HepG2 (cell line): ENCODE results near the gene QDPR. TPM values are rescaled to one million over a fixed set of nuclear protein-coding genes. Genes with fewer than 3 reads are reported as not detected.

Experiments used
- ATAC-seq: fragments of 200-7000 bp; cut with Tn5 transposase; 3 replicates; pipeline ENCODE4 v1.9.1; 2020; ENCODE audit warnings: mild to moderate bottlenecking, moderate library complexity
- BruUV-seq: library from RNA; stranded (reverse); fragments of 400-500 nt; replicated peaks from 2 replicates; lab custom pipeline; 2021; lab: Mats Ljungman, UMichigan
- CTCF ChIA-PET: fragments of 300-600 bp; formaldehyde crosslinking; extraction: SDS; loops from one replicate; lab custom pipeline; 2021; ENCODE audit warnings: low total read pairs, inconsistent platforms, low intra/inter-chr PET ratio; lab: Yijun Ruan, JAX
- POLR2A ChIA-PET: fragments of 350-600 bp; sonication (Branson Sonifier 250); formaldehyde crosslinking; loops from one replicate; lab custom pipeline; 2020; ENCODE audit warnings: antibody characterized with exemption, inconsistent platforms; lab: Yijun Ruan, JAX
- DNase-seq: peaks from one replicate; pipeline ENCODE4 v3.0.0-alpha.2; 2015; ENCODE audit warnings: low spot score
- FAIRE-seq: peaks from 3 replicates; lab custom pipeline; 2011; peaks lifted over from hg19 to GRCh38; lab: Jason Lieb, UNC
- H2AFZ ChIP-seq: one replicate; pipeline ENCODE4 v1.6.1; 2011; ENCODE audit warnings: low read length, inconsistent platforms
- H3K27ac ChIP-seq: fragments of 300-600 bp; 3 replicates; pipeline ENCODE4 v1.8.0; 2011; ENCODE audit warnings: mixed run types, mild to moderate bottlenecking, mixed read lengths, low read length, inconsistent platforms; ENCODE audit not compliant: insufficient read depth; ENCODE audit errors: extremely low read length
- H3K27me3 ChIP-seq, 2 experiments: fragments of 200-600 bp in 1 of 2; 2 replicates in 1 of 2; 3 replicates in 1 of 2; pipeline versions ENCODE4 v1.6.0 to v1.8.0; 2011; ENCODE audit warnings: low read length in 2 of 2, mild to moderate bottlenecking in 2 of 2, moderate library complexity in 2 of 2, inconsistent platforms in 1 of 2; ENCODE audit not compliant: insufficient read depth in 2 of 2, control insufficient read depth in 1 of 2
- H3K36me3 ChIP-seq, 2 experiments: fragments of 200-600 bp in 1 of 2; replicated peaks in 1 of 2; 2 replicates in 1 of 2; 3 replicates in 1 of 2; pipeline versions ENCODE4 v1.5.1 to v1.8.0; 2011; ENCODE audit warnings: low read length in 2 of 2, inconsistent platforms in 1 of 2; ENCODE audit not compliant: insufficient read depth in 2 of 2, control insufficient read depth in 1 of 2
- H3K4me1 ChIP-seq: 2 replicates; pipeline ENCODE4 v1.5.1; 2012; ENCODE audit warnings: low read length, inconsistent platforms; ENCODE audit not compliant: insufficient read depth
- H3K4me2 ChIP-seq: 2 replicates; pipeline ENCODE4 v1.6.0; 2011; ENCODE audit warnings: low read depth, low read length, inconsistent platforms
- H3K4me3 ChIP-seq, 3 experiments: fragments of 200-600 bp in 1 of 3; sonication (generic), shearing (Covaris generic) in 1 of 3; replicated peaks in 1 of 3; 2 replicates each; pipeline ENCODE4 v1.5.1; 2011 to 2016; ENCODE audit warnings: low read length in 3 of 3, inconsistent platforms in 2 of 3, low read depth in 2 of 3, mild to moderate bottlenecking in 2 of 3, control low read depth in 1 of 3, mixed read lengths in 1 of 3; ENCODE audit not compliant: insufficient read depth in 1 of 3
- H3K79me2 ChIP-seq: one replicate; pipeline ENCODE4 v1.6.1; 2011; ENCODE audit warnings: low read length, inconsistent platforms; ENCODE audit not compliant: insufficient read depth
- H3K9ac ChIP-seq: 2 replicates; pipeline ENCODE4 v1.6.0; 2011; ENCODE audit warnings: mild to moderate bottlenecking, low read depth, low read length, inconsistent platforms; ENCODE audit not compliant: insufficient read depth
- H3K9me3 ChIP-seq: 2 replicates; pipeline ENCODE4 v1.5.1; 2012; ENCODE audit warnings: mild to moderate bottlenecking, low read length
- H4K20me1 ChIP-seq: 2 replicates; pipeline ENCODE4 v1.6.0; 2011; ENCODE audit warnings: inconsistent platforms, mild to moderate bottlenecking, low read length, moderate library complexity; ENCODE audit not compliant: insufficient read depth
- ATM ChIP-seq: fragments of 450-650 bp; IDR thresholded peaks from 2 replicates; pipeline ENCODE4 v1.7.1; 2017; ENCODE audit warnings: mild to moderate bottlenecking, borderline replicate concordance
- GABPA ChIP-seq, 2 experiments: IDR thresholded peaks; 2 replicates each; pipeline ENCODE4 v1.6.1; 2011 to 2016; ENCODE audit warnings: low read depth in 2 of 2, low read length in 1 of 2, missing biosample characterization in 1 of 2, missing genetic modification characterization in 1 of 2
- GATAD2A ChIP-seq: IDR thresholded peaks from 2 replicates; pipeline ENCODE4 v1.6.1; 2016
- NFE2L1 ChIP-seq: sonication (generic); formaldehyde crosslinking; IDR thresholded peaks from 2 replicates; pipeline ENCODE4 v1.4.0; 2020; ENCODE audit warnings: missing genetic modification reagents, mild to moderate bottlenecking, borderline replicate concordance
- NFIB ChIP-seq: sonication (generic); formaldehyde crosslinking; IDR thresholded peaks from 2 replicates; pipeline ENCODE4 v1.9.0; 2021; ENCODE audit warnings: missing genetic modification reagents, mild to moderate bottlenecking, borderline replicate concordance
- NR2F1 ChIP-seq, 2 experiments: fragments of 450-650 bp in 1 of 2; formaldehyde crosslinking in 1 of 2; IDR thresholded peaks; 2 replicates each; pipeline versions ENCODE4 v1.5.0 to v1.6.1; 2016 to 2020; ENCODE audit warnings: mild to moderate bottlenecking in 1 of 2, missing compliant biosample characterization in 1 of 2, missing genetic modification reagents in 1 of 2, moderate library complexity in 1 of 2
- PRDM15 ChIP-seq: sonication (generic); formaldehyde crosslinking; IDR thresholded peaks from 2 replicates; pipeline ENCODE4 v1.4.0; 2020; ENCODE audit warnings: missing genetic modification reagents
- RXRA ChIP-seq: sonication (generic); formaldehyde crosslinking; IDR thresholded peaks from 2 replicates; pipeline ENCODE4 v1.5.1; 2020; ENCODE audit warnings: missing genetic modification reagents
- SALL1 ChIP-seq: sonication (generic); formaldehyde crosslinking; IDR thresholded peaks from 2 replicates; pipeline ENCODE4 v1.8.0; 2022; ENCODE audit warnings: mild to moderate bottlenecking, missing genetic modification reagents
- SRSF9 ChIP-seq: fragments of 200-400 bp; formaldehyde crosslinking; IDR thresholded peaks from 2 replicates; pipeline ENCODE4 v1.6.1; 2018; ENCODE audit warnings: borderline replicate concordance, mild to moderate bottlenecking, low read depth, low read length; ENCODE audit not compliant: insufficient read depth, poor library complexity, severe bottlenecking
- TGIF2 ChIP-seq: IDR thresholded peaks from 2 replicates; pipeline ENCODE4 v1.6.1; 2016; ENCODE audit warnings: control low read depth, missing compliant biosample characterization
- ZBTB1 ChIP-seq: sonication (generic); formaldehyde crosslinking; IDR thresholded peaks from 2 replicates; pipeline ENCODE4 v1.4.0; 2020; ENCODE audit warnings: missing genetic modification reagents, borderline replicate concordance
- ZBTB21 ChIP-seq: sonication (generic); formaldehyde crosslinking; IDR thresholded peaks from 2 replicates; pipeline ENCODE4 v1.4.0; 2020; ENCODE audit warnings: missing genetic modification reagents
- ZBTB44 ChIP-seq: sonication (generic); formaldehyde crosslinking; IDR thresholded peaks from 2 replicates; pipeline ENCODE4 v1.4.0; 2020; ENCODE audit warnings: missing genetic modification reagents
- ZFP36 ChIP-seq: fragments of 150-350 bp; IDR thresholded peaks from 2 replicates; pipeline ENCODE4 v1.6.1; 2018; ENCODE audit warnings: borderline replicate concordance, low read length, low read depth; ENCODE audit not compliant: partially characterized antibody
- ZNF329 ChIP-seq: sonication (generic); formaldehyde crosslinking; IDR thresholded peaks from 2 replicates; pipeline ENCODE4 v1.9.0; 2021; ENCODE audit warnings: low read depth, mild to moderate bottlenecking, missing genetic modification reagents
- ZNF747 ChIP-seq: sonication (generic); formaldehyde crosslinking; IDR thresholded peaks from 2 replicates; pipeline ENCODE4 v1.8.1; 2023; ENCODE audit warnings: missing genetic modification reagents, mild to moderate bottlenecking, borderline replicate concordance
- WGBS: methylation state at CpG from one replicate; pipeline ENCODE4 v1.1.6; 2017; ENCODE audit warnings: low lambda C conversion rate; 5-methylcytosine and 5-hydroxymethylcytosine counted together
- in situ Hi-C: cut with HindIII; loops from 2 replicates; pipeline ENCODE4 v1.10.0; 2017; ENCODE audit warnings: low pct_unique_long_range_greater_than_20kb; ENCODE audit not compliant: extremely low pct_ligation_motif_present
- intact Hi-C: fragments of 100-400 bp; cut with micrococcal nuclease; formaldehyde crosslinking; loops from one replicate; pipeline ENCODE4 v1.10.0; 2022; ENCODE audit not compliant: unreplicated experiment
- polyA plus RNA-seq, 8 experiments: library from polyadenylated mRNA; depleted of rRNA in 3 of 8; stranded (reverse) in 7 of 8; unstranded in 1 of 8; fragments of >200 nt; fragmentation: Illumina TruSeq in 4 of 8; extraction: Trizol in 4 of 8; gene quantifications; 2 replicates each; pipeline versions ENCODE4 v1.2.1 to v1.2.3, GENCODE V29; 2011 to 2016; ENCODE audit warnings: low read depth in 4 of 8, missing spikeins in 1 of 8, mixed read lengths in 1 of 8; ENCODE audit not compliant: insufficient read depth in 1 of 8
- total RNA-seq, 5 experiments: library from RNA; depleted of rRNA; stranded (reverse); fragments of >200 nt; fragmentation: Illumina TruSeq; extraction: Trizol; gene quantifications; 2 replicates each; pipeline ENCODE4 v1.2.3, GENCODE V29; 2016; ENCODE audit warnings: low read depth in 1 of 5

The QDPR gene
- total and polyA plus RNA-seq, 2 of the 13 experiments (the other 11 are each of a cell fraction or from before 2014, with no cell fraction given): 9.9 to 95.5 TPM

DNA sequence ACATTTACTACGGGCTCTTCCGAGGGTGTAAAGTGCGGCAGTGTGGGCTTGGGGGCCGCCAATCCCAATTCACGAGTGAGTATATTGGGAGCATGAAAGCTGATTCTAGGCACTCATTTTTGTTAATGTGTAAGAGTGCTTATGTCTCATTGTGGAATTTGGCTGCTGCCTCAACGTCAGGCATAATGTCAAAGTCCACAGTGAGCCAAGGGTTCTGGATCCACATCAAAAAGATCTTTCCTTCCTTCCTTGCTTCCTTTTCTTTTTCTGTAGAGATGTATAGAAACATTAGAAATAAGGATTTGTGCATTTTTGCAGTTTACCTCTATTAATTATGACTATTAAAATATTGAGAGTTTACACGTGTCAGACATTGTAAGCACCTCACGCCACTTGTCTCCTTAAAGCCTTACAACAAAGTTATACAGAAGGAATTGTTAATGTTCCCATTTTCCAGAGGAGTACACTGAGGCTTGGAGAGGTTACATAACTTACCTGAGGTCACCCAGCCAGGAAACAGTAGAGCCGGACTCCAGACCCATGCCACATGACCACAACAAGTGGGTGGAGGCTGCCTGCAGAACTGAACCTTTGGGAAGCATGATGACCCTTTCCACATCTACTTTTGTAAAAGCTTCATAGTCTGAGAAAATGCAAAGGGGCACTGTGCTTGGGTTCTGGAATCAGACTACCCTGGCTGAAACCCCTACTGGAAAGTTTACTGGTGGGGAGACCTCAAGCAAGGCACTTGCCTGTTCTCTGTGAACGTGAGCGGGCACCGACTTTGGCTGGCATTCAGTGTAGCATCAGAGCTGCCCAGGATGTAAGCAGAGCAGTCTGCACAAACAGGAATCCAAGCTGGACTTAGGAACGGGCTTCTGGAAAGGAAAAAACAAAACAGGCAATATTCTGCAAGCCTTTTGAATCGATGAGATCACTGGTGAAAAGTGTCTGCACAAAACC lies 3.8 kb upstream of the QDPR start (continued):
- no peak for TF ChIP-seq ZFP36
- TF ChIP-seq TGIF2 (CRISPR knock-in tag): peak; percentile 14; the same call in 1 of the 2 replicates
- no peak for TF ChIP-seq PRDM15
- no peak for TF ChIP-seq NFE2L1 (CRISPR knock-in tag)
- peak; percentile 7 to 33; a peak in 1 of 4 replicates for TF ChIP-seq NR2F1 (CRISPR knock-in tag; IDR thresholded peaks at IDR 0.05)
- TF ChIP-seq GATAD2A: peak; percentile 47; the same call in 1 of the 2 replicates
- peak; percentile 67 for TF ChIP-seq SALL1

DNA sequence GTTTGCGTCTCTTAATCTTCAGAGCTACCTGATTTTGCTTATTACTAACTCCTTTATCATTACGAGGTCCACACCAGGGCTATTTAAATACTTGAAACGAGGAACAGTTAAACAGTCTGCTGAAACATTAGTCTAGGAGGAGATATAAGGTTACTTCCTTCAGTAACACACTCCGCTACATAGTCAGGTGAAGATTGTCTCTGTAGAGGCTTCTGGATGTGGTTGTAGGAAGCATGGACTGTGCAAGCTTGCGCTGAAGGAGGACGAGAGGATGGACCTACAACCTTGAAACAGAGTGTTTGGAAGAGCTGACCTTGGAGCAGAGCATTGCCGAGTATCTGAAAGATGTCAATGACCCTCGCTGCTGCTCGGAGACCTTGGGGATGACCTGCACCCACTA lies 3.0 kb upstream of the QDPR start, which contains the start of gene CLRN2:
Gene CLRN2 (plus strand): TSS at position 301 of the 400 bp plus-strand sequence. CDS start 102 bp downstream, outside the sequence.
- ChIA-PET CTCF (no interaction called here), POLR2A (no interaction called here)
- H3K36me3 ChIP-seq: no peaks in the 10 kb centered on the region
- H3K4me2 ChIP-seq: peak within 1 kb of the TSS; percentile 71
- peaks cover 4% of the 10 kb centered on the region; the same call in 1 of the 2 replicates for H4K20me1 ChIP-seq
- no TSS peak for BruUV-seq
- no peak for FAIRE-seq
- H3K79me2 ChIP-seq: peaks cover 18% of the 10 kb centered on the region
- 33% methylated on average over 5 of the region's 9 CpGs for WGBS
- H3K4me3 ChIP-seq: peak within 1 kb of the TSS; percentile 17 to 54 (median 22)
- peak within 1 kb of the TSS; percentile 27 for H3K27ac ChIP-seq
- H3K27me3 ChIP-seq: no peaks in the 10 kb centered on the region; a peak in 1 of 5 replicates
- peak within 1 kb of the TSS; percentile 48; the same call in 1 of the 2 replicates for H3K9ac ChIP-seq
- in situ Hi-C loops: no loop called here
- H2AFZ ChIP-seq: no peak within 1 kb of the TSS
- no peaks in the 10 kb centered on the region for H3K9me3 ChIP-seq
- H3K4me1 ChIP-seq: peaks cover 70% of the 10 kb centered on the region
- no peak for DNase-seq
- ATAC-seq: no peak
- intact Hi-C loops: loop anchor here (10.0 kb wide), 1 partner anchor 120 kb away; no protein-coding TSS in a partner anchor
- TF ChIP-seq ZNF329 (CRISPR knock-in tag): no peak
- no peak for TF ChIP-seq ATM
- no peak for TF ChIP-seq ZBTB1 (CRISPR knock-in tag)
- TF ChIP-seq ZBTB21 (CRISPR knock-in tag): no peak
- TF ChIP-seq ZBTB44: no peak
- no peak for TF ChIP-seq ZNF747 (CRISPR knock-in tag)
- TF ChIP-seq GABPA (IDR thresholded peaks at IDR 0.05; ENCODE audit: low read depth, low read length): no peak
- TF ChIP-seq GABPA (CRISPR knock-in tag; IDR thresholded peaks at IDR 0.05; ENCODE audit: low read depth): no peak
- no peak for TF ChIP-seq SRSF9
- TF ChIP-seq NFIB (CRISPR knock-in tag): no peak
- no peak for TF ChIP-seq RXRA (CRISPR knock-in tag)
